Cardiac fibroblast (primary cell): ENCODE results near the gene RASA2.
"Not testable (repeated sequence)": the region's sequence is repeated elsewhere in the genome, so short reads cannot be mapped to it uniquely, and the experiment has no call there.

ENCODE experiments used
- DNase-seq, 2 donors: peaks; one replicate each; pipeline versions ENCODE4 v3.0.0 to v3.0.0-alpha.2; 2010; ENCODE audit warnings: low read depth in 2 of 2
- H3K4me3 ChIP-seq, 2 donors: replicated peaks in 1 of 2; 1 replicate in 1 of 2; 2 replicates in 1 of 2; pipeline ENCODE4 v1.5.1; 2011; ENCODE audit warnings: low read depth in 2 of 2, low read length in 2 of 2, mild to moderate bottlenecking in 2 of 2, moderate library complexity in 1 of 2
- TF ChIP-seq, protein P1 (sequence below): IDR thresholded peaks from one replicate; pipeline ENCODE4 v1.5.1; 2011; ENCODE audit warnings: low read depth, mild to moderate bottlenecking, low read length, inconsistent platforms

RASA2 gene

DNA sequence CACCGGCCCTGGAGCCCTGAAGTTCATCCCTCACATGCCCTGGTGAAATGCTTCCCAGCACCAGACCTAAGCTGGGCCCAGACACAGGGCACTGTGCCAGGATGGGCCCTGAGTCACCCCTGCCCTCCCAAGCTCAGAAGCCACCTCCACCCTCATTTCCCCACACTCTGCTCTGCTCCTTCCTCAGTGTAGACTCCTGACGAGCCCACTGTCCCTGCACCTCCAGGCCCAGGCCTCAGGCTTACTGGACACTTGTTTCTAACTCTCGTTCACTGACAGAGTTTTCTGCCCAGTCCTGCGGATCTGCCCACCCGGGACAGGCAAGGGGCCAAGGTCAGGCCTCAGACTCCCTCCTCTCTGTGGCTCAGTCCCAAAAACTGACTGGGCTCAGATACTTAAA is 138.7 kb downstream of the RASA2 start:
- DNase-seq = peak; percentile 42 to 59
- no peak overlapping the region for H3K4me3 ChIP-seq
- TF ChIP-seq, protein P1, sequence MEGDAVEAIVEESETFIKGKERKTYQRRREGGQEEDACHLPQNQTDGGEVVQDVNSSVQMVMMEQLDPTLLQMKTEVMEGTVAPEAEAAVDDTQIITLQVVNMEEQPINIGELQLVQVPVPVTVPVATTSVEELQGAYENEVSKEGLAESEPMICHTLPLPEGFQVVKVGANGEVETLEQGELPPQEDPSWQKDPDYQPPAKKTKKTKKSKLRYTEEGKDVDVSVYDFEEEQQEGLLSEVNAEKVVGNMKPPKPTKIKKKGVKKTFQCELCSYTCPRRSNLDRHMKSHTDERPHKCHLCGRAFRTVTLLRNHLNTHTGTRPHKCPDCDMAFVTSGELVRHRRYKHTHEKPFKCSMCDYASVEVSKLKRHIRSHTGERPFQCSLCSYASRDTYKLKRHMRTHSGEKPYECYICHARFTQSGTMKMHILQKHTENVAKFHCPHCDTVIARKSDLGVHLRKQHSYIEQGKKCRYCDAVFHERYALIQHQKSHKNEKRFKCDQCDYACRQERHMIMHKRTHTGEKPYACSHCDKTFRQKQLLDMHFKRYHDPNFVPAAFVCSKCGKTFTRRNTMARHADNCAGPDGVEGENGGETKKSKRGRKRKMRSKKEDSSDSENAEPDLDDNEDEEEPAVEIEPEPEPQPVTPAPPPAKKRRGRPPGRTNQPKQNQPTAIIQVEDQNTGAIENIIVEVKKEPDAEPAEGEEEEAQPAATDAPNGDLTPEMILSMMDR = no peak

DNA sequence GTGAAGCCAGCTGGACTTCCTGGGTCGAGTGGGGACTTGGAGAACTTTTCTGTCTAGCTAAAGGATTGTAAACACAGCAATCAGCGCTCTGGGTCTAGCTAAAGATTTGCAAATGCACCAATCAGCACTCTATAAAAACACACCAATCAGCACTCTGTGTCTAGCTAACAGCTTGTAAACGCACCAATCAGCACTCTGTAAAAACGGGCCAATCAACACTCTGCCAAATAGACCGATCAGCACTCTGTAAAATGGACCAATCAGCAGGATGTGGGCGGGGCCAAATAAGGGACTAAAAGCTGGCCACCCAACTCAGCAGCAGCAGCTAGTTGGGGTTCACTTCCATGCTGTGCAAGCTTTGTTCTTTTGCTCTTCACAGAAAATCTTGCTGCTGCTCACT is 141.5 kb downstream of the RASA2 start:
- H3K4me3 ChIP-seq, DNase-seq: not testable (repeated sequence)

DNA sequence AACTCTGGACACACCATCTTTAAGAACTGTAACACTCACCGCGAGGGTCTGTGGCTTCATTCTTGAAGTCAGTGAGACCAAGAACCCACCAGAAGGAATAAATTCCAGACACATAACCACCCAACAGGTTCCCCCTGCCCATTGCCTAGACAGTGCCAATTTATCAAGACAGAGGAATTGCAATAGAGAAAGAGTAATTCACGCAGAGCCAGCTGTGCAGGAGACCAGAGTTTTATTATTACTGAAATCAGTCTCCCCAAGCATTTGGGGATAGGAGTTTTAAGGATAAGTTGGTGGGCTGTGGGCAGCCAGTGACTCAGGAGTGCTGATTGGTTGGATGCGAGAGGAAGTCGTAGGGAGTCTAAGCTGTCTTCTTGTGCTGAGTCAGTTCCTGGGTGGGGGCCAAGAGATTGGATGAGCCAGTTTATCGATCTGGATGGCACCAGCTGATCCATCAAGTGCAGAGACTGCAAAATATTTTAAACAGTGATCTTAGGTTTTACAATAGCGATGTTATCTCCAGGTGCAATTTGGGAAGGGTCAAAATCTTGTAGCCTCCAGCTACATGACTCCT is 142.1 kb downstream of the RASA2 start:
- H3K4me3 ChIP-seq, DNase-seq: not testable (repeated sequence)

DNA sequence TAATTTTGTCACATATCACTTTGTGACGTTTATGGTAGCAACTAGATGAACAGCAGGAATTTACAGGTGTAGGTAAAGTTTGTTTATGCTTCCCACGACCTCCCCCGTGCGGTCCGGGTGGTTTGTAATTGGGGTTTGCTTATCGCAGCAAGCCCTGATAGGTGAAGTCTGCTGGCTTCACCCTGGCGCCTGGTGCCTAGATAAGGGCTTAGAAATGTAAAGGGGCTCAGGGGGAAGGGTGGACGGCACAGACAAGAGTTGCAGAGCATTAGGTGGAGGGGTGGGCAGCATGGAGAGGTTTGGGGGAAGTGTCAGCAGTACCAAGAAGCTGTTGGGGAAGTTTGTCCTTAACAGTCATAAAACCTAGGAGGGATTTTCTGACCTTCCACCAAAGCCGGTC is 143.1 kb downstream of the RASA2 start:
- DNase-seq = no peak
- TF ChIP-seq, protein P1 = no peak
- H3K4me3 ChIP-seq = no peak overlapping the region

DNA sequence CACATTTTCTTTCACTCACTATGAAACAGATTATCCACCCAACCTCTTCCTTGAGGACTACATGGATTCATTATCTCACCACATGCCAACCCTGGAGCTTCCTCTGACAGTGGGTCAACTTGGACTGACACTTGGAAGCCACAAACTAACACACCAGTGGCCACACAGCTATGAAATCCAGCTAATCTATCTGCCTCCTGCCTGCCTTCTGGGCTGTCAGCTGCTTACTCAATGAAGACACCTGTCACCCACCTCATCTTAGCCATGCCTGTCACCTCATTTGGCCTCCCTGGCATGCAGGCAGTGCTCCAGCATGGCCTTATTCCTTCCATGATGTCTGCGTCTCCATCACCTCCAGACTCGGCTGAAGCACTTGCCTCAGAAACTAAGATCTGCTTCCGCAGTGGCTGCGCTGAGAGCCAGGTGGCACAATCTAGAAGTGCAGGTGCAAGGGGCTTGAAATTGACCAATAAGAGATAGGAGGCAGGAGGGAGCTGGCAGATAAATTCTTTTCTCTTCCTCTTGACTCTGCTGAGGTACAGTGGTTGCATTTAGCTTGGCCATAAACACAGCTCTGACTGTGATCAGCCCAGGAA is 146.1 kb downstream of the RASA2 start:
- no peak overlapping the region for H3K4me3 ChIP-seq
- no peak for DNase-seq
- TF ChIP-seq, protein P1 = no peak

DNA sequence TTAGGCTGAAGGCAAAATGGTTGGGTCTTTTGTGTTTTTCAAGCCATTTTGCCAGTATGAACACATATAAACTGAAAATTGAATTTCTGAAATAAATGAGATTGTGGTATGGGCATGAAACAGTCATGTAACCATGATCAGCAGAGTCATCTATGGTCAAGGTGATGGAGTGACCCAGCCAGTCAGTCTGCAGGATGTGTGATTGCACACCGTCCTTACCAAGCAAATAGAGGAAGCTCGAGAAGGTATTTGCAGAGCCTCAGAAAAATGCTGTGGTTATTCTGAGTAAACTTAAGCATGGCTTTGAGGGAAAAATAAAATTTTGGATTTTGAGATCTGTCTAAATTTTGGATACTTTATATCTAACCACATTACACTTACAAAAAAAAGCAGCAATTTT is 155.4 kb downstream of the RASA2 start:
- H3K4me3 ChIP-seq = no peak overlapping the region
- TF ChIP-seq, protein P1 = no peak
- DNase-seq = no peak

DNA sequence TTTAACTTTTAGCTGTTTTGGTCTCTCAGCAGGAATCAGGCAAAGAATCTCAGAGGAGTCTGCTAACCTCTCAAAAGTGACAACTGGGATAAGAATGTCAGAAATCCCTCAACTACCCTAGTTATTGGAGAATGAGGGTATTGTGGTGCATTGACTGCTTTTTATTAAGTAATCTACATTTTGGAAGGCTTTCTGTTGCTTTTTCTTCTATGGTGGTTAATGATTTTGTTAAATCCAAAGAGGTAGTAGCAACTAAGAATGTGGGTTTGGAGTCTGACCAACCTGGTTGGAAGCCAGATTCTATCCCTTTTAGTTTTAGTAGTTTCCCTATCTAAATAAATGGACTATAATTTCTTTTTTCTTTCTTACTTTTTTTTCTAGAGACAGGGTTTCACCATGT is 156.6 kb downstream of the RASA2 start:
- TF ChIP-seq, protein P1 = no peak
- no peak overlapping the region for H3K4me3 ChIP-seq
- DNase-seq = peak in 1 of 2 donors; percentile 44

DNA sequence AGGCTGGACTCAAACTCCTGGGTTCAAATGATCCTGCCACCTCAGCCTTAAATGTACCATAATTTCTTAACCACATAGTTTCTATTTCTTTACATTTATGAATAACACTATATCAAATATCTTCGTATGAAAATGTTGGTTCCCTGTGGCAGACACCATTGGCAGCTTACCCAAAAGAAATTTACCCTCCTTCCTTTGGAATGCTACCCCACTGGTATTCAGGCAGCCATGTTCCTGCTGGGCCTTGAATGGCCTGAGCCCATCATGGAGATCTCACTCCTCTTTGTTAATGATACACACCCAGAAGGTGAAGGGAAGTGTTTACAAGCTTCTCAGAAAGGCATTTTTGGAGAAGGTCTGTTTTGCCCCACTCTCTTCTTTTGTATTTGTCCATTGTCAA is 157.0 kb downstream of the RASA2 start:
- TF ChIP-seq, protein P1 = no peak
- DNase-seq = no peak
- H3K4me3 ChIP-seq = no peak overlapping the region
